Osteocyte (in vitro differentiated cells): ENCODE results near the gene PTPRG. TPM values are rescaled to one million over a fixed set of nuclear protein-coding genes. Genes with fewer than 3 reads are reported as not detected.

Source experiments
- DNase-seq: peaks from one replicate; pipeline ENCODE4 v3.0.0; 2021; ENCODE audit warnings: mixed read lengths; ENCODE audit not compliant: unreplicated experiment; ENCODE audit errors: extremely low spot score
- H3K27ac Mint-ChIP-seq: one replicate; pipeline ENCODE4 v1.8.0; 2021; ENCODE audit warnings: mild to moderate bottlenecking, mixed read lengths; ENCODE audit not compliant: unreplicated experiment
- H3K27me3 Mint-ChIP-seq: one replicate; pipeline ENCODE4 v1.8.0; 2021; ENCODE audit warnings: mixed read lengths; ENCODE audit not compliant: unreplicated experiment
- H3K36me3 Mint-ChIP-seq: one replicate; pipeline ENCODE4 v1.8.0; 2021; ENCODE audit warnings: mixed read lengths; ENCODE audit not compliant: unreplicated experiment
- H3K4me1 Mint-ChIP-seq: one replicate; pipeline ENCODE4 v1.8.0; 2021; ENCODE audit warnings: mixed read lengths; ENCODE audit not compliant: unreplicated experiment
- H3K4me3 Mint-ChIP-seq: one replicate; pipeline ENCODE4 v1.8.0; 2021; ENCODE audit warnings: mild to moderate bottlenecking, moderate library complexity, mixed read lengths; ENCODE audit not compliant: unreplicated experiment
- H3K9me3 Mint-ChIP-seq: one replicate; pipeline ENCODE4 v1.8.0; 2021; ENCODE audit warnings: mixed read lengths; ENCODE audit not compliant: unreplicated experiment
- CTCF ChIP-seq: fragments of 200-600 bp; sonication (generic); IDR thresholded peaks from 2 replicates; pipeline ENCODE4 v1.5.0; 2021; ENCODE audit warnings: antibody characterized with exemption, mild to moderate bottlenecking, moderate library complexity
- total RNA-seq: library from RNA; stranded (reverse); gene quantifications from 2 replicates; pipeline ENCODE4 v1.2.1, GENCODE V29; 2021

The PTPRG gene
- total RNA-seq, 1 donor from 2014 or later: 48.1 TPM

- no peak for TF ChIP-seq CTCF
- H3K4me3 Mint-ChIP-seq: no peak overlapping the region
Observed at GRCh38 chr3:61794341-61794740, 233.0 kb downstream of the PTPRG start.

DNA sequence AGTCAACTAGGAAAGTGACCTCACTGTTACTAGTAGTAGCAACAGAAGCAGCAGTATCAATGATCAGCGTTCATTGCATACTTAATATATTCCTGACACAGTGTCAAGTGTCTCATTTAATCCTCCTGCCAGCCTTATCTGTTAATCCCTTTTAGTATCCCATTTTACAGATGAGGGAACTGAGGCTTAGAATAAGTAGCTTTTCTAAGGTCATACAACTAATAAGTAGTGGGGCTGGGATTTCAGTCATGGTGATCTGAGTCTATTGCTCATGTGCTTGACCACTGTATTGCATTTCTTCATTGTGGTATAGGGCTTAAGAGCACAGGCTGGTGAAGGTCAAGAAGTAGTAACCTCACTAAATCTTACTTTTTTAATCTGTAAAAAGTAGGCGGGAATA lies 233.6 kb downstream of the PTPRG start:
- Mint-ChIP-seq H3K27me3 (no peaks in the 10 kb centered on the region), H3K36me3 (no peaks in the 10 kb centered on the region), H3K4me1 (no peaks in the 10 kb centered on the region), H3K4me3 (no peak overlapping the region), H3K9me3 (no peaks in the 10 kb centered on the region), H3K27ac (no peak overlapping the region)
- DNase-seq: no peak
- TF ChIP-seq CTCF: no peak

More at GRCh38 chr3:61794341-61794740, 233.0 kb downstream of the PTPRG start:
- H3K9me3 Mint-ChIP-seq: no peaks in the 10 kb centered on the region
- H3K4me1 Mint-ChIP-seq: no peaks in the 10 kb centered on the region
- no peak overlapping the region for H3K27ac Mint-ChIP-seq
- DNase-seq: no peak
- no peaks in the 10 kb centered on the region for H3K36me3 Mint-ChIP-seq
- H3K27me3 Mint-ChIP-seq: peaks cover 3% of the 10 kb centered on the region

DNA sequence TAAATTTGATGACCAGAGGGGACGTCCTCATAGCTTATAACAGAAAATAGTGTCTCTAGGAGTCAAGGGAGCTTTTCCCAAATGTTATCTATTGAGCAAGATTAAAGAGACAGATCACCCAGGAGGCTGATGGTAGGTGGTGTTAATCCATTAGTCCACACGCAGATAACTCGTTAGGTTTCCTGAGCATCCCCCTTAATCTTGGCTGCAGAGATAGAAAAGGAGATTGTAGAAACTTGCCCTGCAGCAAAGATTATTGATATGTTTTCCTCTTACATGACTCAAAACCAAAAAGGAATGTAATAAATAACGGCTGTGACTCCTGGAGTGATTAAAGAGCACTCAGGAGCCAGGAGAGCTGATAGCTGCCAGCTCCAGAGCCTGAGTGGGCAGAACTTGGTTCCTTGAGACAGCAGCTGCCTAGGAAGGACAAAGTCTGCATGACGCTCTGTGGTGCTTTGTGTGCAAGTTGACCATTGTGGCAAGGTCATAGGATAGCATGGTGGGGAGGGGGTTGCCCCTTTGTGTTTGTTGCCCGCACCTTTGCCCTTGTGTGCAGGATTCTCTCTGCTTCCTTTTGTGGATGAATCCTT lies 234.8 kb downstream of the PTPRG start:
- Mint-ChIP-seq H3K9me3 (no peaks in the 10 kb centered on the region), H3K27me3 (no peaks in the 10 kb centered on the region), H3K36me3 (peaks cover under 1% of the 10 kb centered on the region), H3K4me3 (no peak overlapping the region), H3K27ac (no peak overlapping the region), H3K4me1 (no peaks in the 10 kb centered on the region)
- no peak for TF ChIP-seq CTCF
- no peak for DNase-seq

- Mint-ChIP-seq H3K4me1 (no peaks in the 10 kb centered on the region), H3K9me3 (no peaks in the 10 kb centered on the region), H3K36me3 (peaks cover 2% of the 10 kb centered on the region), H3K4me3 (no peak overlapping the region), H3K27me3 (no peaks in the 10 kb centered on the region), H3K27ac (no peak overlapping the region)
- TF ChIP-seq CTCF: no peak
- no peak for DNase-seq
Observed at GRCh38 chr3:61796911-61797310, 235.5 kb downstream of the PTPRG start.

DNA sequence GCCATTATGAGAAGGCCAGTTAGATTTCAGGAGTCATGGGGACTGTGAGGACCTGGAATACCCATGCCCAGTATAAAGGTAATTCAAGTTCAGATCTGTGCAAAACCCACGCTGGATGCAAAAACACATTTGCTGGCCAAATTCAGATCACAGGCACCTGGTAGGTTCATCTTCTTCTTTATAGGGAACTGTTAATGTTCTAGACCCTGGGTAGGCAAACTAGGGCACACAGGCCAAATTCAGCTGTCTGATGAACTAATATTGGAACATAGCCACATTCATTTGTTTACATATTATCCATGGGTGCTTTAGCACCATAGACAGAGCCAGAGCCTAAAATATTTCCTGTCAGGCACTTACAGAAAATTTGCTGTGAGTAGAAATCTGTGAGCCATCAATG lies 241.4 kb downstream of the PTPRG start:
- Mint-ChIP-seq H3K4me1 (peaks cover 30% of the 10 kb centered on the region), H3K27ac (no peak overlapping the region), H3K9me3 (no peaks in the 10 kb centered on the region), H3K27me3 (no peaks in the 10 kb centered on the region), H3K36me3 (peaks cover 2% of the 10 kb centered on the region), H3K4me3 (no peak overlapping the region)
- no peak for DNase-seq
- no peak for TF ChIP-seq CTCF
